ENCODE measurements around the gene CADM4.

CADM4 gene

GRCh38 chr19:43633520-43633919, 6.1 kb downstream of the CADM4 start:
- no peak for DNase-seq

GRCh38 chr19:43631491-43631890, 8.2 kb downstream of the CADM4 start:
- no peak for DNase-seq

DNA sequence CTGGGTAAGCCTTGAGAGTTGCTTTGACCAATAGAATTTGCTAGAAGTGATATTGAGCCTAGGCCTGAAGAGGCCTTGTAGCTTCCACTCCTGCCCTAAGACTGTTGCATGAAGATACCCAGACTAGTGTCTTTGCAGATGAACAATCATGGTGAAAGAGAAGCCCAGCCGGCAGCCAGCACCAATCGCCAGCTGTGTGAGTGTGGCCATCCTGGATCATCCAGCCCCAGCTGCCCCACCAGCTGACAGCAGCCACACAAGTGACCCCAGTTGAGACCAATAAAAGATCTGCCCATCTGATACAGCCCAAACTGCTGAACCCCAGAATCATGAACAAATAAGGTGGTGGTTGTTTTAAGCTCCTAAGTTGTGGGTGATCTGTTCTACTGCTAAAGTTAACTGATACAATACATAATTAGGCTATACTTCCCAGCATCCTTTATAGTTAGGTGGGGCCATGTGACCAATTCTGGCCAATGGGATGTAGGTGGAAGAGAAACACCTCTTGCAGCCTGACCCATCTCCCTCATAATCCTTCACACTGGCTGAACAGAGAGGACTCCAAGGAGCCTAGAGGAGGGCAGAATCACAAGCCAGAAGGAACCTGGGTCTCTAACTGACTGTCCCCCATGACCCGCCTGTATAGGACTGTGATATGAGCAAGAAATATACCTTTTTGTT, 10.9 kb downstream of the CADM4 start:
- no peak for DNase-seq

DNA sequence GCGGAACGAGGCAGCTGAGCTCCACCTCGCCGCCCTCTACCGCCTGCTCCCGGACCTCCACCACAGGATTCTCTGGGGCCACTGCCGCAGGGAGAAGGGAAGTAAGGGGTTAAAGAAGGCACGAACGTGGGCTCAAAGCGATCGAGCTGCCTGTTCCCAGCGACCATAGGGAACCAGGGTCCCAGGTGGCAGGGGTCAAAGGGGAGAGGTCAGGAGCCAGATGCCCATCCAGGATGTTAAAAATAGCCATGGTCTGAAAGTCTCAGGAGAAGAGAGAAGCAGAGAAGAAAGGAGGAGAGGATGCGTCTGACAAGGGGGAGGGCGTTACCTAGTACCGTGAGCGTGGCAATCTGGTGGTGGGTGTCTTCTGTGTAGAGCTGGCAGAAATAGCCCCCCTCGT, 12.8 kb downstream of the CADM4 start:
- no peak for DNase-seq

GRCh38 chr19:43625918-43626579, 13.6 kb downstream of the CADM4 start:
- DNase-seq, result no peak

DNA sequence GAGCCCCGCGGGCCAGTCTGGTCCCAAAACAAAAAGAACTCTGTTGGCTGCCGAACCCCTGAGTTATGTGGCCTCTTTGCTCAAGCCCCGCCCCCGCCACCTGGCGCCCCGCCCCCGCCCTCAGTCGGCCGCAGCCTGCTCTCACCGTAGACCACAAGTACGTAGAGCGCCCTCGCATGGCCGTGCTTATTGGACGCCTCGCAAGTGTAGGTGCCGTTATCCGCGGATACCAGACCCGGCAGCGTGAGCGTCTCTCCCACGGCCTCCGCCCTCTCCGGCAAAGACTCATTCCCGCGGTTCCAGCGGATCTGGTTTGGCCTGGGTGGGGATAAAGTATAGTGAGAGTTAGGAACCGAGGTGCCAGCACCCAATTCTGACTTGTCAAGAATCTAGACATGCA, 14.7 kb downstream of the CADM4 start:
- peak; percentile 66 for DNase-seq

DNA sequence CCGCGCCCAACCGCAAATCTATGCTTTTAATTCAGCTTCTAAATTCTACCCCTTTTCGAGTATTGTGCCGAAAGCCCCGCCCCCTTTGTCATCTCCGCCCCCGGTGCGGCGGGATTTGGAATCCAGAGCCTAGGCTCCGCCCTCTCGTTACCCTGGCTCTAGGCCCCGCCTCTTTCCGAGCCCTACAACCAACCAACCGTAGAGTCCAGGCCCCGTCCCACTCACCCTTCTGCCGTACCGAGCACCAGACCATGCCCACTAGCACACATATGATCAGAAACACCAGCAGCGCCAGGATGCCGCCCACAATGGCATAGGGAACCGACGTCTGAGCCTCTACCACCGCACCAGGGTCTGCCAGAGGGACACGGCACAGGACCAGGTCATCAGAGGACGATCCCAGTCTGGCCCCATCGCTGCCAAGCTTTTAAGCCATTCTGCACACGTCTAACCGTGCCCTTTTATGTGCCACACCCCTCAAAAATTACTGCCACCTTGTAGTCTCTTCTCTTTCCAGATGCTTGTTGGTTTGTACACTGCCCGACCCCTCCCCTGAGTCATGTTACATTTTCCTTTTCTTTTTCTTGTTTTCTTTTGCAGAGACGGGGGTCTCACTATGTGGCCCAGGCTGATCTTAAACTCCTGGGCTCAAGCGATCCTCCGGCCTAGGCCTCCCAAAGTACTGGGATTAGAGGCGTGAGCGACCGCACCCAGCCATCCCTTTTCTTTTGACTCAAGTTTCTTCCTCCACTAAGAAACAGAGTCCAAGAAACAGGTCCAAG, 15.6 kb downstream of the CADM4 start:
- DNase-seq, result no peak

DNA sequence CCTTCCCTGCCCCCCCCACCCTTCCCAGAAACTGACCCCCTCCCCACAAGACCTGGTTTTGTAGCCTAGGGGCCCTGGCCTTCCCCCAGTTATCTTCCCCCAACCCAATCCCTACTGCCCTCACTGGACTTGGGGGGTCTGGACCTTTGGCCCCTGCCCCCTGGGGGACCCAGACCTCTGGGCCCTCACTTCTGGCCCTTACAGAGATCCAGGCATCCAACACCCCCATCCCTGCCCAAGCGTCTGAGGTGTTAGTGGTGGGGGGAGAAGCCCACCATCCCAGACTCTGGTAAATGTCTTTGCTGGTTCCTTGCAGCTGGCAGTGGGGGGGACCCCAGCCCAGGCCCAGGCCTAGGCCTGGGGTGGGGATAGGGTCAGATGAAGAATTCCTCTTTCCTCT, 16.7 kb downstream of the CADM4 start:
- DNase-seq, result no peak

GRCh38 chr19:43622070-43622469, 17.6 kb downstream of the CADM4 start:
- no peak for DNase-seq

- DNase-seq, result no peak
These were observed 19.3 kb downstream of the CADM4 start for GRCh38 chr19:43620061-43621001.

GRCh38 chr19:43619262-43620060, 20.2 kb downstream of the CADM4 start, which contains the start of gene ZNF428:
ZNF428 (minus strand) TSS chr19:43619629; CDS start chr19:43614304, 5,325 bp downstream.
- peak; percentile 93 for DNase-seq

- no peak for DNase-seq
These were observed 20.8 kb downstream of the CADM4 start for GRCh38 chr19:43618921-43619261.

- no peak for DNase-seq
These were observed 22.7 kb downstream of the CADM4 start for GRCh38 chr19:43616954-43617353.

GRCh38 chr19:43616306-43616705, 23.3 kb downstream of the CADM4 start:
- no peak for DNase-seq

DNA sequence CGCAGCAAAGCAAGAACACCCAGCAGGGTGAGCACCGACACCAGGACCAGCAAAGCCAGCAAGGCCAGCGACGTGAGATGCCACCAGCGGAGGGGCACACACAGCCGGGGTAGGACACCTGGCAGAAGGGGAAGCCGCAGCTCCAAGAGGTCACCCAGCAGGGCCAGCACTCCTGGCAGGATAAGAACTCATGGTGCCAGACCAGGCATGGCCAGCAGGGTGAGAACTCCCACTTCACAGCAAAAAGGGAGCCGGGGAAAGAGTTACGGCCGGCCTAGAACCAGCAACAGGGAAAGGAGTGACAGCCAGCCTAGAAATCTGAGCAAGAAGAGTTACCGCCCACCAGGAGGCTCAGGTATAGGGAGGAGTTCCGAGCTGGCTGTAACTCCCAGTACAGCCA, 27.3 kb downstream of the CADM4 start:
- DNase-seq, result no peak

DNA sequence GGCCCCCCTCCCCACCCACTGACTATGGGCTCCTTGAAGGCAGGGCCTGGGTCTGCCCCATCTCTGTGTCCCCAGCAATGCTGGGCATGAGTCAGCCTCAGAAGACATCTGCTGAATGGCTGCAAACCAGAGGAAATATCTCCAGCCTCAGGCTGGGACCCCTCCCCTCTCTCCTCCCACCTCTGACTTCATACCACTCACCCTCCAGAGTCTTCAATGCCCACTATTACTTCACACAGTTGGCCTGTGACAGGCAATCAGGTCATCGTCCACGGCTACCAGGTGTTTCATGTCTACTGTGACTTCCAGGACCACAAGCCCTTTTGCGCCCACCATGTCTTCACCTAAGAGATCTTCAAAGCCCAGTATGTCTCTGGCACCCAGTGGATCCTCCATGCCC, 27.9 kb downstream of the CADM4 start, which contains the start of gene SRRM5:
Gene SRRM5, plus strand, starts transcription at position 301 of the 400 bp plus-strand sequence. Its CDS starts 34 bp downstream, at position 335.
- no peak for DNase-seq

DNA sequence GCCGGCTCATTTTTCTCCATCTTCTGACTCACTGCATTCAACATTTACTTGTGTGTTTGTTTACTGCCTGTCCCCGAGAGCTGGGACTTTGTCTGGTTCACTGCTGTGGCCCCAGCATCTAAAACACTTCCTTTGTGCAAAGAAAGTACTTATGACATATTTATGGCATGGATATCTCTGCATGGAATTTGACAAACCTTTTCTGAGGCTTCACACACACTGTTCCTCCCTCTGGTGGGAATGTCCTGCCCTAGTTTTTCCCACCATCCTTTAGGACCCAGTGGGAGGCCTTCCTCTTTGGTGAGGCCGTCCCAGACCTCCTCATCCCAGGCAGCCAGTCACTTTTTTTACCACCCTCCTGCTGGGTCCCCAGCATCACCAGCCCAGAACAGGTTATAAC, 29.2 kb downstream of the CADM4 start:
- no peak for DNase-seq

- no peak for DNase-seq
These were observed 29.8 kb downstream of the CADM4 start for GRCh38 chr19:43609872-43610271.

GRCh38 chr19:43607238-43608205, 32.1 kb downstream of the CADM4 start:
- no peak for DNase-seq

DNA sequence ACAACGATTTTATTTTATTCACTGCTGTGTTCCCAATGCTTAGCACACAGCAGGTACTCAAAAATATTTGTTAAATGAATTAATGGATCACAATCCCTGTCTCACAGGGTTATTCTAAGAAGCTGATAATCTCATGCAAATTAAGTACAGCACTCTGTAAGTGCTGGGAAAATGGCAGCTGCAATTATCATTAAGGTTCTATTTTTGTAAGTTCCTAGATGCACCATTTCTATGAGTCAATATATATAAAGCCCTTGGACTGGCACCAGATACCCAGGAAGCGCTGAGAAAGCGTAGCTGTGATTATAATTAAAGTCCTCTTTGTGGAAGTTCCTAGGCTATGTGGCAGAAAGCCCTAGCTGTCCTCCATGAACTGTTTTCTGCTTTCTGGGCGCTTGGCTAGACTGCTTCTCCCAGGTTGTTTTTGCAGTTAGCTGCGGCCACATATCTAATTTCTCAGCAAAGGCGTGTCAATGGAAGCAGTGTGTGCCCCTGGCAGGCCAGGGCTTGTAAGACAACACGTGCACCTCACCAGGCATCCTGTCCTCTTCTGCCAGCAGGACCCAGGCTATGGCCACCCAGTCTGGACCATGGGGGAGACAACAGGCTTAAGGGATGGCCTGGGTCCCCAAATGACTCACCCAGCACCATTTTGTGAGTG, 33.0 kb downstream of the CADM4 start:
- DNase-seq, result peak; percentile 49
